ENCODE measurements around the gene TRIM47.

DNA sequence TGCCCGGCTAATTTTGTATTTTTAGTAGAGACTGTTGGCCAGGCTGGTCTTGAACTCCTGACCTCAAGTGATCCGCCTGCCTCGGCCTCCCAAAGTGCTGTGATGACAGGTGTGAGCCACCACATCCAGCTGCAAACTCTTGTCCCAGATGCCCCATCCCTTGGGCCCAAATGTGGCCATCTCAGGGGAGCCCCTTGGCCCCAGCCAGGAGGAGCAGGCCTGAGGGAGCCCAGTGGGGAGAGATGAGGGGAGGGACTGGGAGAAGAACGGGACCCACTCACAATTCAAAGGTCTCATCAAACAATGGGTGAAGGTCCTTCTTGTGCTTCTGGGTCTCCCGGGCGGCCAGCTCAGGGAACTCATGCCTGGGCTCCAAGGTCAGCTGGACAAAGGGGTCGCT, 48.6 kb downstream of the TRIM47 start:
- TF ChIP-seq, protein P1, sequence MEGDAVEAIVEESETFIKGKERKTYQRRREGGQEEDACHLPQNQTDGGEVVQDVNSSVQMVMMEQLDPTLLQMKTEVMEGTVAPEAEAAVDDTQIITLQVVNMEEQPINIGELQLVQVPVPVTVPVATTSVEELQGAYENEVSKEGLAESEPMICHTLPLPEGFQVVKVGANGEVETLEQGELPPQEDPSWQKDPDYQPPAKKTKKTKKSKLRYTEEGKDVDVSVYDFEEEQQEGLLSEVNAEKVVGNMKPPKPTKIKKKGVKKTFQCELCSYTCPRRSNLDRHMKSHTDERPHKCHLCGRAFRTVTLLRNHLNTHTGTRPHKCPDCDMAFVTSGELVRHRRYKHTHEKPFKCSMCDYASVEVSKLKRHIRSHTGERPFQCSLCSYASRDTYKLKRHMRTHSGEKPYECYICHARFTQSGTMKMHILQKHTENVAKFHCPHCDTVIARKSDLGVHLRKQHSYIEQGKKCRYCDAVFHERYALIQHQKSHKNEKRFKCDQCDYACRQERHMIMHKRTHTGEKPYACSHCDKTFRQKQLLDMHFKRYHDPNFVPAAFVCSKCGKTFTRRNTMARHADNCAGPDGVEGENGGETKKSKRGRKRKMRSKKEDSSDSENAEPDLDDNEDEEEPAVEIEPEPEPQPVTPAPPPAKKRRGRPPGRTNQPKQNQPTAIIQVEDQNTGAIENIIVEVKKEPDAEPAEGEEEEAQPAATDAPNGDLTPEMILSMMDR (IDR thresholded peaks at IDR 0.05; ENCODE audit: low read length): no peak
- TF ChIP-seq EZH2 (optimal IDR thresholded peaks at IDR 0.05; ENCODE audit: low read depth, low read length): no peak

Data from MM.1S (cell line).